ENCODE data around the gene TRAF5. TPM values are rescaled to one million over a fixed set of nuclear protein-coding genes. Genes with fewer than 3 reads are reported as not detected.
A peak's percentile ranks its signal among the peaks of the same experiment; 100 is the strongest.
"Not testable (repeated sequence)": the region's sequence is repeated elsewhere in the genome, so short reads cannot be mapped to it uniquely, and the experiment has no call there.

TRAF5 gene
- total and polyA plus RNA-seq, 12 donors, result 1.0 to 16.7 (median 7.4) TPM

DNA sequence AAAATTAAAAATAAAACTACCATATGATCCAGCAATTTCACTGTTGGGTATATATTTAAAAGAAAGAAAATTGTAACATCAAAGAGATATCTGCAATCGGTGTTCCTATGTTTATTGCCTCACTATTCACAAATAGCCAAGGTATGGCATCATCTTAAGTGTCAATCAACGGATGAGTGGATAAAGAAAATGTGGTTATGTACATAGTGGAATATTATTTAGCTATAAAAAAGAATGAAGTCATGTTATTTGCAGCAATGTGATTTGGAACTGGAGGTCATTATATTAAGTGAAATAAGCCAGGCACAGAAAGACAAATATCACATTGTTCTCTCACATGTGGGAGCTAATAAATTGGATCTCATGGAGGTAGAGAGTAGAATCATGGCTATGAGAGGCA is 89.1 kb downstream of the TRAF5 start:
- no peaks in the 10 kb centered on the region for H3K4me1 ChIP-seq (replicated peaks in 1 of 2)
- no peaks in the 10 kb centered on the region for H3K9me3 ChIP-seq (replicated peaks in 1 of 3)
- WGBS, 4 donors, result 89 to 95% (median 94%) methylated on average over 2 of the region's 2 CpGs
- TF ChIP-seq, protein P1, sequence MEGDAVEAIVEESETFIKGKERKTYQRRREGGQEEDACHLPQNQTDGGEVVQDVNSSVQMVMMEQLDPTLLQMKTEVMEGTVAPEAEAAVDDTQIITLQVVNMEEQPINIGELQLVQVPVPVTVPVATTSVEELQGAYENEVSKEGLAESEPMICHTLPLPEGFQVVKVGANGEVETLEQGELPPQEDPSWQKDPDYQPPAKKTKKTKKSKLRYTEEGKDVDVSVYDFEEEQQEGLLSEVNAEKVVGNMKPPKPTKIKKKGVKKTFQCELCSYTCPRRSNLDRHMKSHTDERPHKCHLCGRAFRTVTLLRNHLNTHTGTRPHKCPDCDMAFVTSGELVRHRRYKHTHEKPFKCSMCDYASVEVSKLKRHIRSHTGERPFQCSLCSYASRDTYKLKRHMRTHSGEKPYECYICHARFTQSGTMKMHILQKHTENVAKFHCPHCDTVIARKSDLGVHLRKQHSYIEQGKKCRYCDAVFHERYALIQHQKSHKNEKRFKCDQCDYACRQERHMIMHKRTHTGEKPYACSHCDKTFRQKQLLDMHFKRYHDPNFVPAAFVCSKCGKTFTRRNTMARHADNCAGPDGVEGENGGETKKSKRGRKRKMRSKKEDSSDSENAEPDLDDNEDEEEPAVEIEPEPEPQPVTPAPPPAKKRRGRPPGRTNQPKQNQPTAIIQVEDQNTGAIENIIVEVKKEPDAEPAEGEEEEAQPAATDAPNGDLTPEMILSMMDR (IDR thresholded peaks at IDR 0.05), result no peak
- TF ChIP-seq POLR2A (IDR thresholded peaks at IDR 0.05), result no peak
- H3K4me3 ChIP-seq, result no peak overlapping the region
- DNase-seq, result no peak
- intact Hi-C loops (cut with DNase I), result loop anchor here in 1 of 2 donors (10.0 kb wide), 1 partner anchor 99 kb away; no protein-coding TSS in a partner anchor
- H3K27me3 ChIP-seq, result no peaks in the 10 kb centered on the region
- H3K36me3 ChIP-seq (replicated peaks in 1 of 2), result no peaks in the 10 kb centered on the region
- H3K27ac ChIP-seq, result peak overlapping the region in 1 of 5 donors; percentile 48

DNA sequence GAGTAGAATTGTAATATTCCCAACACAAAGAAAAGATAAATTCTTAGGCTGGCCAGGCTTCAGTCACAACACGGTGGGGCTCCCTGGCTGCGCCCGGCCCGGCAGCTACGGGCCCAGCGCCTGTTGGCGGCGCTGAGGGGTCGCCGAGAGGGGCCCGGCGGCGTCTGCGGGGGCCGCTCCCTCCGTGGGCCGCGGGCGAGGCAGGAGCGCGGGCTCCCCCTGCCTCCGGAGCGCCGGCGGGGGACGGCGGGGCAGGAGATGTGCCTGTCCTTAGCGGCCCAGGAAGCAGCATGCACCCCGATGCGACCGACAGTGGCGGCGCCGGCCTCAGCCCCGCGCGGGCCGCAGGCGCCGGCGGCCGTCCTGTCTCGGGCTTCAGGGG is 89.6 kb downstream of the TRAF5 start:
- H3K27ac ChIP-seq, result peak overlapping the region in 3 of 5 donors; percentile 48 to 75 (median 65)
- whole genome bisulfite sequencing, 4 donors, result 5 to 23% (median 15%) methylated on average over 9 to 43 of the region's 43 CpGs
- H3K27me3 ChIP-seq; H3K9me3 ChIP-seq (replicated peaks in 1 of 3); H3K36me3 ChIP-seq (replicated peaks in 1 of 2); H3K4me1 ChIP-seq (replicated peaks in 1 of 2): not testable (repeated sequence)
- peak in 3 of 7 donors; percentile 12 to 31 (median 19) for DNase-seq
- H3K4me3 ChIP-seq, result peak overlapping the region in 1 of 4 donors; percentile 56
- intact Hi-C loops (cut with DNase I), result loop anchor here in 1 of 2 donors (10.0 kb wide), 1 partner anchor 99 kb away; no protein-coding TSS in a partner anchor

DNA sequence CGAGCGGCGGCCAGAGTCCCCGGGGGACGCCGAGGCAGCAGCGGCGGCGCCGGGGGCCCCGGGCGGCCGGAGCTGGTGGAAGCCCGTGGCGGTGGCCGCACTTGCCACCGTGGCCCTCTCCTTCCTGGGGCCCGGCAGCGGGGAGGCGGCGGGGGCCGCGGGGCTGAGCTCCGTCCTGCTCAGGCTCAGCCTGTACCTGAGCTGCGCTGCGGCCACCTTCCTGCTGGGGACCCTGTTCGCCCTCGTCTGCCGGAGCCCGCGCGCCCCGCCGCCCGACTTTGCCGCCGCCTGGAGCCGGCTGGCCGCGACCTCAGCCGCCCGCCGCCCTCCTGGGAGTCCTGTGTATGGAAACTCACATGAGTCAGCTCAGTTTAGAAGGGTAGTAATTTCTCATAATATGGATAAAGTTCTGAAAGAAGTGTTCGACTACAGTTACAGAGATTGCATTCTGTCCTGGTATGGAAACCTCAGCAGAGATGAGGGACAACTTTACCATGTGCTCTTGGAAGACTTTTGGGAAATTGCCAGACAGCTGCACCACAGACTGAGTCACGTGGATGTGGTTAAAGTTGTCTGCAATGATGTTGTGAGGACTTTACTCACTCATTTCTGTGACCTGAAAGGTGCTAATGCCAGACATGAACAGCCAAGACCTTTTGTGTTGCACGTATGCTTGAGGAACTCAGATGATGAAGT is 90.1 kb downstream of the TRAF5 start:
- Histone ChIP-seq H3K27ac (peak overlapping the region in 3 of 5 donors; percentile 48 to 75 (median 65)), H3K4me3 (peak overlapping the region in 1 of 4 donors; percentile 56)
- DNase-seq, result peak; percentile 21 to 57 (median 40)
- H3K4me1 ChIP-seq (replicated peaks in 1 of 2); H3K27me3 ChIP-seq; H3K9me3 ChIP-seq (replicated peaks in 1 of 3); H3K36me3 ChIP-seq (replicated peaks in 1 of 2): not testable (repeated sequence)
- intact Hi-C loops (cut with DNase I), result loop anchor here in 1 of 2 donors (10.0 kb wide), 1 partner anchor 98 kb away; no protein-coding TSS in a partner anchor
- WGBS, 4 donors, result 21 to 52% (median 29%) methylated on average over 19 to 46 of the region's 46 CpGs

DNA sequence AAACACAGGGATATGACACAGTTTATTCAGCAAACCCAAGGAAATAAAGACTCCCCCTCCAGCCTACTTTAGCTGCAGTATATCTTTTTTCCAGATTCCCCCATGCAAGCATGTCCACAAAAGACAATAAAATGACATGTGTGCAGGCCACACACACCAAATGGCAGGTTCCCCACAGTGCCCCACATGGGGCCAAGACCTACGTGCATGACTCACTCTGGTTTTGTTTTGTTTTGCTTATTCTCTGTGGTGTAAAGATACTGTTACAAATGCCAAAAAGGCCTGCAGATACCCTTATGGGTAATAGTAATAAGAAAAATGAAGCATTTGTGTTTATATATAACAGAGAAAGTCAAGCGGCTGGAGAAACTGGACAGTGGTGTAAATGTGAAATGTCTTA is 93.8 kb downstream of the TRAF5 start:
- WGBS, 4 donors, result 83 to 89% (median 88%) methylated on average over 2 of the region's 2 CpGs
- DNase-seq, result no peak
- H3K9me3 ChIP-seq (replicated peaks in 1 of 3), result no peaks in the 10 kb centered on the region
- no peak overlapping the region for H3K27ac ChIP-seq
- TF ChIP-seq, protein P1 (IDR thresholded peaks at IDR 0.05), result no peak
- no peak for TF ChIP-seq POLR2A (IDR thresholded peaks at IDR 0.05)
- H3K4me3 ChIP-seq, result no peak overlapping the region
- intact Hi-C loops (cut with DNase I), result no loop called here
- no peaks in the 10 kb centered on the region for H3K4me1 ChIP-seq (replicated peaks in 1 of 2)
- no peaks in the 10 kb centered on the region for H3K36me3 ChIP-seq (replicated peaks in 1 of 2)
- no peaks in the 10 kb centered on the region for H3K27me3 ChIP-seq

DNA sequence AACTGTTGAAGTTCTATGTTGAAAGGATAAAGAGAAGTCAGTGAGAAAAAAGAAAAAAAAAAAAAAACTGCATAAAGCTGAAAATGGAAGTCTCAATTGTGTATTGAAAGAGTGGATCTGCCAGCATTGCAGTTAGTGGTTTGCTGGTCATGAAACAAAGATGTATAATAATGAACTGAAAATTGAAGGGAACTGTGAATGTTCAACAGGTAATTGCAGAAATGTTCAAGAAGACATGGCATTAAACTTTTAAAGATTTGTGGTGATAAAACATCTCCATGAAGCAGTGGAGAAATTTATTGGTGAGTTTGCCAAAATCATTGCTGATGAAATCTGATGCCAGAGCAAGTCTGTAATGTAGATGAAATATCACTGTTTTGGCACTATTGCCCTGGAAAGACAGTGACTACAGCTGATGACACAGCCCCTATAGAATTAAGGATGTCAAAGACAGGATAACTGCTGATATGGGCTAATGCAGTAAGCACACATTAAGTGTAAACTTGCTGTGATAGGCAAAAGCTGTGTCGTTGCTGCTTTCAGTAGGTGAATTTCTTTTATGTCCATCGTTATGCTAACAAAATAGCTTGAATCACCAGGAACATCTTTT is 94.3 kb downstream of the TRAF5 start:
- WGBS, 4 donors, result 83 to 87% (median 86%) methylated on average over 2 of the region's 2 CpGs
- Histone ChIP-seq H3K4me3 (no peak overlapping the region), H3K27me3 (no peaks in the 10 kb centered on the region), H3K27ac (no peak overlapping the region), H3K36me3 (replicated peaks in 1 of 2) (no peaks in the 10 kb centered on the region), H3K9me3 (replicated peaks in 1 of 3) (no peaks in the 10 kb centered on the region), H3K4me1 (replicated peaks in 1 of 2) (no peaks in the 10 kb centered on the region)
- TF ChIP-seq POLR2A (IDR thresholded peaks at IDR 0.05), result no peak
- TF ChIP-seq, protein P1 (IDR thresholded peaks at IDR 0.05), result no peak
- DNase-seq, result no peak
- intact Hi-C loops (cut with DNase I), result no loop called here

Measured in adrenal gland (tissue), 12 donors.